KOPT-K1 (cell line): ENCODE measurements around the gene GPR15.

ENCODE experiments used
- H3K27ac ChIP-seq: fragments of 200-600 bp; sonication (generic); 2 replicates; pipeline ENCODE4 v1.5.1; 2016; ENCODE audit warnings: antibody characterized with exemption, mild to moderate bottlenecking, low read depth, low read length; ENCODE audit not compliant: poor library complexity, severe bottlenecking
- H3K36me3 ChIP-seq: fragments of 200-600 bp; sonication (generic); 2 replicates; pipeline ENCODE4 v1.5.1; 2017; ENCODE audit warnings: antibody characterized with exemption, mild to moderate bottlenecking, low read length, moderate library complexity; ENCODE audit not compliant: insufficient read depth
- H3K9me3 ChIP-seq: fragments of 200-600 bp; sonication (generic); 2 replicates; pipeline ENCODE4 v1.5.1; 2017; ENCODE audit warnings: antibody characterized with exemption, low read length, mild to moderate bottlenecking; ENCODE audit not compliant: insufficient read depth, poor library complexity, severe bottlenecking

GPR15 gene

GRCh38 chr3:98521897-98522543 is 9.8 kb upstream of the GPR15 start:
- H3K36me3 ChIP-seq = peaks cover 40% of the 10 kb centered on the region
- peak overlapping the region; percentile 70 for H3K27ac ChIP-seq
- H3K9me3 ChIP-seq = no peaks in the 10 kb centered on the region

GRCh38 chr3:98522544-98523281 is 9.1 kb upstream of the GPR15 start, which contains the start of gene CLDND1:
CLDND1 (minus strand) TSS chr3:98522902; CDS start chr3:98521424, 1,478 bp downstream.
- Histone ChIP-seq H3K36me3 (peaks cover 35% of the 10 kb centered on the region), H3K27ac (peak within 1 kb of the TSS; percentile 70), H3K9me3 (no peaks in the 10 kb centered on the region)

GRCh38 chr3:98525494-98525893 is 6.3 kb upstream of the GPR15 start:
- Histone ChIP-seq H3K27ac (no peak overlapping the region), H3K36me3 (peaks cover 7% of the 10 kb centered on the region), H3K9me3 (no peaks in the 10 kb centered on the region)

GRCh38 chr3:98528474-98529346 is 3.1 kb upstream of the GPR15 start:
- Histone ChIP-seq H3K9me3 (no peaks in the 10 kb centered on the region), H3K27ac (no peak overlapping the region), H3K36me3 (no peaks in the 10 kb centered on the region)

GRCh38 chr3:98529856-98530459 is 1.8 kb upstream of the GPR15 start:
- Histone ChIP-seq H3K36me3 (no peaks in the 10 kb centered on the region), H3K9me3 (no peaks in the 10 kb centered on the region), H3K27ac (no peak overlapping the region)

GRCh38 chr3:98530676-98531075 is 1.1 kb upstream of the GPR15 start:
- Histone ChIP-seq H3K36me3 (no peaks in the 10 kb centered on the region), H3K27ac (no peak overlapping the region), H3K9me3 (no peaks in the 10 kb centered on the region)

- Histone ChIP-seq H3K36me3 (no peaks in the 10 kb centered on the region), H3K27ac (no peak overlapping the region), H3K9me3 (no peaks in the 10 kb centered on the region)
These were observed 478 bp downstream of the GPR15 start for GRCh38 chr3:98532275-98532637.

GRCh38 chr3:98532709-98533571 is 1.2 kb downstream of the GPR15 start:
- no peak overlapping the region for H3K27ac ChIP-seq
- H3K36me3 ChIP-seq = no peaks in the 10 kb centered on the region

GRCh38 chr3:98534168-98534567 is 2.4 kb downstream of the GPR15 start:
- H3K27ac ChIP-seq = no peak overlapping the region
- H3K36me3 ChIP-seq = no peaks in the 10 kb centered on the region
- H3K9me3 ChIP-seq = no peaks in the 10 kb centered on the region

More at GRCh38 chr3:98532709-98533571, 1.2 kb downstream of the GPR15 start:
- H3K9me3 ChIP-seq = no peaks in the 10 kb centered on the region

GRCh38 chr3:98534734-98535133 is 3.0 kb downstream of the GPR15 start:
- Histone ChIP-seq H3K9me3 (no peaks in the 10 kb centered on the region), H3K36me3 (no peaks in the 10 kb centered on the region), H3K27ac (no peak overlapping the region)

- Histone ChIP-seq H3K27ac (no peak overlapping the region), H3K9me3 (no peaks in the 10 kb centered on the region), H3K36me3 (no peaks in the 10 kb centered on the region)
These were observed 4.8 kb downstream of the GPR15 start for GRCh38 chr3:98536456-98537017.

- Histone ChIP-seq H3K27ac (no peak overlapping the region), H3K9me3 (no peaks in the 10 kb centered on the region), H3K36me3 (no peaks in the 10 kb centered on the region)
These were observed 8.6 kb downstream of the GPR15 start for GRCh38 chr3:98540346-98540745.

GRCh38 chr3:98541695-98542094 is 9.9 kb downstream of the GPR15 start:
- Histone ChIP-seq H3K9me3 (no peaks in the 10 kb centered on the region), H3K27ac (no peak overlapping the region), H3K36me3 (no peaks in the 10 kb centered on the region)

GRCh38 chr3:98542623-98543022 is 10.8 kb downstream of the GPR15 start:
- Histone ChIP-seq H3K9me3 (no peaks in the 10 kb centered on the region), H3K36me3 (no peaks in the 10 kb centered on the region), H3K27ac (no peak overlapping the region)
